CD1c-positive myeloid dendritic cell (primary cell): ENCODE measurements around the gene ZFYVE28.
A peak's percentile ranks its signal among the peaks of the same experiment; 100 is the strongest.
"Not testable (repeated sequence)": the region's sequence is repeated elsewhere in the genome, so short reads cannot be mapped to it uniquely, and the experiment has no call there.

Experiments
- DNase-seq: peaks from one replicate; pipeline ENCODE4 v3.0.0-alpha.2; 2016; ENCODE audit errors: extremely low spot score

Gene ZFYVE28

DNA sequence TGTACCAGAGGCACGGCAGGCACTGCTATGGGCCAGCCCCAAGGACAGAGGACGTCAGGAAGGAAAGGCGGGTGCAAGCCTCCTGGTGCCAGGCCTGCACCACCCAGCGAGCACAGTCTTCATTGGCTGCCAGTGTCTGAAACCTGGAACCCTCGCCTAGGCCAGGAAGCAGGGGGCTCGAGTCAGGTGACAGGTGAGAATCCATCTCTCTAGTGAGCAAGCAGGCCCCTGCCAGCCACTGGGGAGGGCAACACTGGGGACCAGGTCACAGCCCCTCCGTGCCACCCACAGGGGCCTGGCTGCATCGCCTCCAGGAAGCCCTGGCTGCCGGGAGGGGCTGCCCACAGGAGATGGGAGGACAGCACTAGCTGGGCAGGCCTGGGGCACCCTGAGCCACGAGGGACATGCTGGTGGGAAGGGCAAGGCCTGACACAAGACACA is 169.6 kb downstream of the ZFYVE28 start:
- no peak for DNase-seq

- DNase-seq = no peak
Observed at GRCh38 chr4:2248044-2248780, 170.2 kb downstream of the ZFYVE28 start.

GRCh38 chr4:2247128-2248043 is 171.1 kb downstream of the ZFYVE28 start:
- no peak for DNase-seq

DNA sequence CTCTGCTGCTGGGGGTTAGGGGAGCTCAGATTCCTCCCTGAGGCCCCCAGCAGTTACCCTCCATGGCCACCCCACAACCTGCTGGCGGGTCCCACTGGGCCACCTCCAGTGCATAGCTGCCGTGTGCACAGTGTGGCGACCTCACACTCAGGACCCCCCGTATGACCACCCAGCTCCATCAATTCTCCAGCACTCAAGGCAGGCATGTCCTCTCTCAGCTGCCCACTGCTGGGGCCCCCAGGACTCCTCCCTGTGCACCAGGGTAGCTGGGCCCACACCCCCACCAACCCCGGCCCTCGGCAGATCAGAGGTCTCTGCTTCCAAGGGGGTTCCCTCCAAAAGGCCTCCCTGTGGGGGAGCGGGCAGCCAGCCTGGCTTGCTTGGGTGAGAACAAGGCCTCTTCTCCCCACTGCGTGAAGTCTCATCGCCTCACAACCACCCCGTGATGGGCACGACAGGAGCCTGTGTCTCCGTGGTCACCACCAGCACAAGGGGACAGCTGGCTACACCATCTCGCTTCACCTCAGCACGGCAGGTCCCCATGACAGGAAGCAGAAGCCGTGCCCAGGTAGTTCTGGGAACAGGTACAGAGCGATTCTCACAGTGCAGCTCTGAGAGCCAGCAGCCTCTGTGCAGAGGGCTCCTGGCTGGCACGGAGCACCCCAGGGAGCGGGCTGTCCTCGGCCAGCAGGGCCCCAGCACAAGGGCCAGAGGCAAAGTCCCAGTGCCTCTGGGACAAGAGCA is 171.9 kb downstream of the ZFYVE28 start:
- DNase-seq = no peak

DNA sequence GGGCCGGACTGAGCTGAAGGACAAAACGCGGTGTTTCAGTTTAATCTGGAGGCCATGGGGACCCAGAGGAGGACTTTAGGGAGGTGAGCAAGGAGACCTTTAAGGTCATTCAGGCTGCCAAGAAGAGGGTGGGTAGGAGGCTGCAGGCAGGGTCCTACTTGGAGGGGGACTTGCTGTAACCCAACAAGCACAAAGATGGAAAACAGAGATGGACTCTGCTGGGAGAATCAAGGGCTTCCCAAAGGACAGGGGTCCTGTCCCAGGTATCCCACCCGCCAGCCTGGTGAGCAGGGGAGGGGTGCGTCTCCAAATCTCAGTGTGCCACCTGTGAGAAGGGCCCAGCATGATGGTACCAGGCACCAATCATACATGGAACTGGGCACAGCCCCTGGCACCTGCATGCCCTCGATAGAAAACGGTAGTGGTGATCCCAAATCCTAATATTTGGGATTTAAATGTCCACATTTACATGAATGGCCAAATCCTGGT is 172.6 kb downstream of the ZFYVE28 start:
- DNase-seq = no peak

GRCh38 chr4:2245057-2245786 is 173.2 kb downstream of the ZFYVE28 start:
- DNase-seq = no peak

DNA sequence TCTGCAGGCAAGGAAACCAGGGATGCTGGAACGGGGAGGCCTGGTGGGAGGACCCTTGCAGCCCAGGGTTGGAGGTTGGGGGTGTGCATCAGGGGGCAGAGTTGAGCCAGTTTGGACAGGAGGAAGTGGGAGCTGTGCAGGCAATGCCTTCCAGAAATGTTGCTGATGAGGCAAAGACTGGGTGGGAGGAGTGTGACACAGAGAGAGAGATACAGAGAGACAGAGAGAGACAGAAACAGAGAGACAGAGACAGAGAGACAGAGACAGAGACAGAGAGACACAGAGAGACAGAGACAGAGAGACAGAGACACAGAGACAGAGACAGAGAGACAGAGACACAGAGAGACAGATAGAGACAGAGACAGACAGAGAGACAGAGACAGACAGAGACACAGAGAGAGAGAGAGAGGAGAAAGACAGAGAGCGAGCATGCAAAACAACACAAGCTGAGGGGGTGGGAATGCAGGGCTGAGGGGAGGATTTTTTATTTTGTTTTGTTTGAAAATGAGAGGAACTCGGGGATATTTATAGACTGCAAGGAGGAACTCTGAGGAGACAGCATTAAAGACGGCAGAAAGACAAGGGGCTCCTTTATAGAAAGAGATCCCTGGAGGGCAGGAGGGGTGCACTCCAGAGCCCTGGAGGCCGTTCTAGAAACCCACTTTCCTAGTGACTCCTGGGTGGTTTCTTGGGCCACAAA is 174.6 kb downstream of the ZFYVE28 start:
- peak; percentile 74 for DNase-seq

DNA sequence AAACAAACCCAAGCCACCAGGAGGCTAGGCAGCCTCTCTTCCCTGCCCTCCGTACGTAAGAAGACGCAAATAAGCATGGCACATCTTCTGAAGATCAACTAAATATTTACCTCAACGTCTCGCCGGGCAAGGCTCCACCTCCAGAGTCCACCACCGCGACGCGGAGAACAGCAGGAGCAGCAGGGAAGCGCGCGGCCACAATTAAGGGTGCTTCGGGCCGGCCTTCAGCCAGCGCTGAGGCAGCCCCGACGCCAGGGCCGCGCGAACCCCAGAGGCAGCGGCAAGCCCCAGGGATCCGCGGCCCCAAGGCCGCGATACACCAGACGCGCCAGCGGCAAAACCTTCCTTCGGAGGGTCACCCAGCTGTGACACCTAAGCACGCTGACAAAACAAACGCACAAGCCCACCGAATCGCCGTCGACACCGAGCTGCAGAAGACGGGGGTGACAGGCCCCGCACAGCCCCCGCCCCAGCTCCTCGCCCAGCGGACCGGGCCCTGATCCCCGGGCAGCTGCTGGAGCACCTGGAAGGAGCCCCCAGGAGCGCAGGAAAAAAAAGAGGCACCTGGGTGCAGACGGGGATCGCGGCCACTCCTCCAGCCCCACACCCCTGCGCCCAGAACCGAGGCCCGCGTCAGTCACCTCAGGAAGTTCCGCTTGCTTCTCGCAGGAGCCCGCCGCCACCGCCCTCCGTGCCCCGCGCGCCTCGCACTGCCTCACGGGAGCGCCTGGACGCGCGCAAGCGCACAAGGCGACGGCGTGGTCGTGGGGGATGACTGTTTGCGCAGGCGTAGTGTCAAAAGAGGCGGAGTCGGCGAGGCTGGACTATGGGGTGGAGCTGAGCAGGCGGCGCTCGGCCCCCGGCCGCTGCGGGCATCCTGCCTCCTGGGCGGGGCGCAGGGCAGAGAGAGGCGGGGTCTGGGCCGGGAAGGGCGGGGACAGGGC is 176.8 kb downstream of the ZFYVE28 start, which contains the start of the genes HAUS3 and POLN:
Gene HAUS3, minus strand, starts transcription at position 712 of the 944 bp plus-strand sequence. CDS start 1,175 bp downstream, outside the sequence.
Gene POLN, minus strand, starts transcription at position 712 of the 944 bp plus-strand sequence. CDS start 12,890 bp downstream, outside the sequence.
- DNase-seq = peak; percentile 100

- peak; percentile 16 for DNase-seq
Observed at GRCh38 chr4:2241003-2241402, 177.4 kb downstream of the ZFYVE28 start.

DNA sequence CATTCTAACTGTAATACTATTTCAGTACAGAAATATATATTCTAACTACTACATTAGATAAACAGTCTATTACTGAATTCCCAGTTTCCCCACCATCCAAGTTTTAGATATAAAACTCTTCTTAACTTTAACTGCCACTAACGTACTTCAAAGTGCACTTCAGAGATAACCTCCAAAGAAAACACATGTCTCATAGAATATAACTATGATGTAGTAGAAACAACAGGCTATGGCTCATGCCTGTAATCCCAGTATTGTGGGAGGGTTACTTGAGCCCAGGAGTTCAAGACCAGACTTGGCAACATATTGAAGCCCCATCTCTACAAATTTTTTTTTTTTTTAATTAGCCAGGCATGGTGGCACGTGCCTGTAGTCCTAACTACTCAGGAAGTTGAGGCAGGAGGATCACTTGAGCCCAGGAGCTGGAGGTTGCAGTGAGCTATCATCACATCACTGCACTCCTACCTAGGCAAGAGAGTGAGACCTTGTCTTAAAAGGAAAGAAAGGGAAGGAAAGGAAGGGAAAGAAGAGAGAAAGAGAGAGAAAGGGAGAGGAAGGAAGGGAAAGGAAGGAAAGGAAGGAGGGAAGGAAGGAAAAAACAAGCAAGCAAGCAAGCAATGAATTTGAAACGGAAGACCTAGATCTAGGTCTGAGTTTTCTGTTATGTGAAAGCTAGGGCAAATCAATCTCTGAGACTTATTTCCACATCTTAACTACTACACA is 181.3 kb downstream of the ZFYVE28 start:
- no peak for DNase-seq

GRCh38 chr4:2231082-2231481 is 187.4 kb downstream of the ZFYVE28 start:
- no peak for DNase-seq

GRCh38 chr4:2226261-2226660 is 192.2 kb downstream of the ZFYVE28 start:
- no peak for DNase-seq

DNA sequence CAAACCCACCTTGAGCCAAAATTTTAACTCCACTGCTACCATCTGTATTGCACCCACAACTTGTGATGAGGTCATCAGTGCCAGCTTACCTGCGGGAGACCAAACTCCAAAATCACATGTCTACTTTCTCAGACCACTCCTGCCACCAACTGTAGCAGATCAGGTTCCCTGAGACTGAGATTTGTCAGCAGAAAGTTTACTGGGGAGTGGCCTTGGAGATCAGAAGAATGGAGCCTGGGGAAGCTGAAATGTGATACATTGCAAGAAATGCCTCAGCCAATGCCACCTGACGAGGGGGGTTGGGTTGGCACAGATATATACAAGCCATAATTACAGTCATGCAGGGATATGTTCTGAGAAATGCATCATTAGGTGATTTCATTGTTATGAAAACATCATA is 195.6 kb downstream of the ZFYVE28 start:
- DNase-seq = no peak

DNA sequence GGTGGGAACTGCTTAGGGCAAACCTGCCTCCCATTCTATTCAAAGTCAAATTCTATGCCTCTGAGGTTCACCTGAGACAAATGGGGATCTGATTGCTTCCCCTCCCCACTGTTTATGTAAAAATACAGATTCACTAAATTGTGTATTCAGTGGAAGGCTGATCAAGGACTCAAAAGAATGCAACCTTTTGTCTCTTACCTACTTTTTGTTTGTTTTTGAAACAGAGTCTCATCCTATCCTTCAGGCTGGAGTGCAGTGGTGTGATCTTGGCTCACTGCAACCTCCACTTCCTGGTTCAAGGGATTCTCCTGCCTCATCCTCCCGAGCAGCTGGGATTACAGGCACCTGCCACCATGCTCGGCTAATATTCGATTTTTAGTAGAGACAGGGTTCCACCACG is 197.1 kb downstream of the ZFYVE28 start:
- not testable (repeated sequence) for DNase-seq

- DNase-seq = peak; percentile 74
Observed at GRCh38 chr4:2220016-2220630, 198.3 kb downstream of the ZFYVE28 start.
